H1 (cell line): ENCODE data around the gene PIAS4. TPM values are rescaled to one million over a fixed set of nuclear protein-coding genes. Genes with fewer than 3 reads are reported as not detected.

Source experiments
- CTCF ChIA-PET: fragments of 300-600 bp; sonication (Branson Sonifier 250); formaldehyde crosslinking; loops from one replicate; lab custom pipeline; 2021; ENCODE audit not compliant: partially characterized antibody; lab: Charles Lee
- POLR2A ChIA-PET: fragments of 300-600 bp; sonication (Branson Sonifier 250); formaldehyde crosslinking; loops from one replicate; lab custom pipeline; 2021; ENCODE audit warnings: inconsistent platforms; ENCODE audit not compliant: partially characterized antibody; lab: Charles Lee
- DNase-seq, 2 experiments: peaks; one replicate each; pipeline versions ENCODE4 v3.0.0 to v3.0.0-alpha.2; 2010 to 2022; ENCODE audit warnings: low spot score in 2 of 2, low read depth in 1 of 2, mixed read lengths in 1 of 2
- FAIRE-seq: peaks from 2 replicates; lab custom pipeline; 2011; peaks lifted over from hg19 to GRCh38; lab: Jason Lieb, UNC
- H2AFZ ChIP-seq: 2 replicates; pipeline ENCODE4 v1.8.1; 2012; ENCODE audit warnings: low read length, inconsistent platforms
- H2AK5ac ChIP-seq: 2 replicates; pipeline ENCODE4 v1.6.1; 2013; ENCODE audit warnings: low read depth, low read length
- H2BK120ac ChIP-seq: replicated peaks from 2 replicates; pipeline ENCODE3; 2013; ENCODE audit warnings: low read depth, low read length, inconsistent platforms
- H2BK12ac ChIP-seq: 2 replicates; pipeline ENCODE4 v1.6.1; 2013; ENCODE audit warnings: low read depth, low read length
- H2BK15ac ChIP-seq: 2 replicates; pipeline ENCODE4 v1.6.1; 2013; ENCODE audit warnings: low read length
- H2BK20ac ChIP-seq: 2 replicates; pipeline ENCODE4 v1.6.1; 2013; ENCODE audit warnings: low read length
- H2BK5ac ChIP-seq: 2 replicates; pipeline ENCODE4 v1.6.1; 2013; ENCODE audit warnings: low read depth, low read length
- H3K14ac ChIP-seq: 2 replicates; pipeline ENCODE4 v1.6.1; 2013; ENCODE audit warnings: inconsistent platforms; ENCODE audit not compliant: insufficient read length
- H3K18ac ChIP-seq: 2 replicates; pipeline ENCODE4 v1.6.1; 2013; ENCODE audit warnings: low read length; ENCODE audit errors: extremely low read depth
- H3K23ac ChIP-seq: 2 replicates; pipeline ENCODE4 v1.6.1; 2013; ENCODE audit warnings: inconsistent platforms; ENCODE audit not compliant: insufficient read length
- H3K23me2 ChIP-seq: 2 replicates; pipeline ENCODE4 v1.6.1; 2013; ENCODE audit warnings: low read depth, low read length
- H3K27ac ChIP-seq: 2 replicates; pipeline ENCODE4 v1.6.1; 2011; ENCODE audit warnings: low read depth, low read length, inconsistent platforms
- H3K27me3 ChIP-seq, 4 experiments: replicated peaks in 1 of 4; 1 replicate in 1 of 4; 2 replicates in 3 of 4; pipeline versions ENCODE4 v1.6.1 to v1.8.1; 2011 to 2013; ENCODE audit warnings: low read length in 3 of 4, mild to moderate bottlenecking in 3 of 4, inconsistent platforms in 2 of 4, mixed read lengths in 2 of 4, moderate library complexity in 1 of 4; ENCODE audit not compliant: control insufficient read depth in 3 of 4, insufficient read depth in 3 of 4; ENCODE audit errors: extremely low read depth in 1 of 4
- H3K36me3 ChIP-seq, 4 experiments: 2 replicates each; pipeline versions ENCODE4 v1.6.1 to v1.8.1; 2011 to 2013; ENCODE audit warnings: mild to moderate bottlenecking in 4 of 4, low read length in 3 of 4, moderate library complexity in 2 of 4, control low read depth in 1 of 4, inconsistent platforms in 1 of 4; ENCODE audit not compliant: insufficient read depth in 4 of 4, control insufficient read depth in 2 of 4
- H3K4ac ChIP-seq: replicated peaks from 2 replicates; pipeline ENCODE3; 2013; ENCODE audit warnings: low read length, low read depth, mixed read lengths, inconsistent platforms; ENCODE audit not compliant: insufficient read length
- H3K4me1 ChIP-seq, 4 experiments: replicated peaks in 1 of 4; 1 replicate in 1 of 4; 2 replicates in 3 of 4; pipeline versions ENCODE4 v1.6.1 to v1.8.1; 2011 to 2013; ENCODE audit warnings: low read length in 3 of 4, inconsistent platforms in 2 of 4, mixed read lengths in 1 of 4; ENCODE audit not compliant: insufficient read depth in 4 of 4, control insufficient read depth in 3 of 4
- H3K4me2 ChIP-seq, 2 experiments: 2 replicates each; pipeline versions ENCODE4 v1.6.1 to v1.8.1; 2011 to 2013; ENCODE audit warnings: low read depth in 2 of 2, low read length in 2 of 2, control low read depth in 1 of 2, inconsistent platforms in 1 of 2, mild to moderate bottlenecking in 1 of 2; ENCODE audit not compliant: insufficient read depth in 1 of 2
- H3K4me3 ChIP-seq, 4 experiments: fragments of 200-600, 300-600 bp in 1 of 4; sonication (generic), shearing (Covaris generic), sonication (Bioruptor Twin) in 1 of 4; 2 replicates each; pipeline versions ENCODE4 v1.5.1 to v1.8.1; 2011 to 2016; ENCODE audit warnings: low read length in 4 of 4, low read depth in 3 of 4, control low read depth in 2 of 4, inconsistent platforms in 2 of 4, mild to moderate bottlenecking in 2 of 4, mixed read lengths in 1 of 4, moderate library complexity in 1 of 4; ENCODE audit not compliant: insufficient read depth in 2 of 4; ENCODE audit errors: extremely low read depth in 1 of 4
- H3K56ac ChIP-seq: replicated peaks from 2 replicates; pipeline ENCODE3; 2013; ENCODE audit warnings: low read depth, mild to moderate bottlenecking, mixed read lengths, low read length, inconsistent platforms; ENCODE audit not compliant: insufficient read length
- H3K79me1 ChIP-seq: 2 replicates; pipeline ENCODE4 v1.6.1; 2013; ENCODE audit warnings: low read depth, low read length, control low read depth
- H3K79me2 ChIP-seq, 2 experiments: 2 replicates each; pipeline versions ENCODE4 v1.6.1 to v1.8.1; 2012 to 2013; ENCODE audit warnings: low read length in 2 of 2, mild to moderate bottlenecking in 2 of 2, inconsistent platforms in 1 of 2; ENCODE audit not compliant: insufficient read depth in 2 of 2, control insufficient read depth in 1 of 2
- H3K9ac ChIP-seq, 4 experiments: replicated peaks in 1 of 4; 1 replicate in 1 of 4; 2 replicates in 3 of 4; pipeline versions ENCODE4 v1.6.1 to v1.8.1; 2011 to 2013; ENCODE audit warnings: low read depth in 3 of 4, low read length in 3 of 4, control low read depth in 2 of 4, mild to moderate bottlenecking in 2 of 4, moderate library complexity in 2 of 4, inconsistent platforms in 1 of 4; ENCODE audit errors: extremely low read depth in 1 of 4
- H3K9me3 ChIP-seq, 2 experiments: 2 replicates each; pipeline versions ENCODE4 v1.6.1 to v1.8.1; 2012 to 2013; ENCODE audit warnings: mild to moderate bottlenecking in 2 of 2, moderate library complexity in 2 of 2, control low read depth in 1 of 2, inconsistent platforms in 1 of 2, low read depth in 1 of 2, low read length in 1 of 2, mixed read lengths in 1 of 2; ENCODE audit not compliant: insufficient read depth in 2 of 2
- H4K20me1 ChIP-seq, 2 experiments: replicated peaks in 1 of 2; 2 replicates each; pipeline versions ENCODE3 to v1.8.1; 2011 to 2013; ENCODE audit warnings: inconsistent platforms in 2 of 2, low read length in 2 of 2, mild to moderate bottlenecking in 1 of 2; ENCODE audit not compliant: insufficient read depth in 2 of 2, control insufficient read depth in 1 of 2
- H4K5ac ChIP-seq: 2 replicates; pipeline ENCODE4 v1.6.1; 2013; ENCODE audit warnings: low read length, low read depth, mixed read lengths, inconsistent platforms; ENCODE audit not compliant: insufficient read length
- H4K8ac ChIP-seq: 2 replicates; pipeline ENCODE4 v1.8.0; 2013; ENCODE audit warnings: mild to moderate bottlenecking, moderate library complexity, low read length, inconsistent platforms; ENCODE audit not compliant: insufficient read depth; ENCODE audit errors: extremely low read depth
- H4K91ac ChIP-seq: replicated peaks from 2 replicates; pipeline ENCODE3; 2013; ENCODE audit warnings: low read length, mixed read lengths, inconsistent platforms; ENCODE audit not compliant: insufficient read length
- BCL11A ChIP-seq, 2 experiments: IDR thresholded peaks; one replicate each; pipeline ENCODE4 v1.6.1; 2011; ENCODE audit warnings: low read depth in 2 of 2, low read length in 2 of 2, mild to moderate bottlenecking in 2 of 2
- CBX8 ChIP-seq: fragments of 300-800, 300-1000 bp; sonication (generic); IDR thresholded peaks from 2 replicates; pipeline ENCODE4 v1.7.1; 2016; ENCODE audit warnings: low read depth, low read length, borderline replicate concordance
- CHD1 ChIP-seq: IDR thresholded peaks from 2 replicates; pipeline ENCODE4 v1.6.1; 2012; ENCODE audit warnings: low read depth, low read length, improper control_type of control experiment
- RNF2 ChIP-seq: fragments of 200-900, 300-1000 bp; sonication (generic); IDR thresholded peaks from 2 replicates; pipeline ENCODE4 v1.7.1; 2016; ENCODE audit warnings: borderline replicate concordance, low read depth, mild to moderate bottlenecking, antibody characterized with exemption, low read length; ENCODE audit not compliant: poor library complexity, severe bottlenecking; ENCODE audit errors: missing control alignments
- SRF ChIP-seq: IDR thresholded peaks from 2 replicates; pipeline ENCODE4 v1.6.1; 2011; ENCODE audit warnings: mild to moderate bottlenecking, low read depth, low read length, moderate library complexity
- TEAD4 ChIP-seq: IDR thresholded peaks from 2 replicates; pipeline ENCODE4 v1.6.1; 2012; ENCODE audit warnings: low read depth, low read length, inconsistent platforms, mixed read lengths
- ZNF274 ChIP-seq: IDR thresholded peaks from 2 replicates; pipeline ENCODE4 v1.7.0; 2012; ENCODE audit warnings: low read length, borderline replicate concordance; ENCODE audit errors: extremely low read depth
- WGBS, 2 experiments: shearing (Covaris generic) in 1 of 2; methylation state at CpG; one replicate each; pipeline versions ENCODE4 v1.1.6 to v1.1.7; 2013 to 2015; ENCODE audit warnings: low lambda C conversion rate in 2 of 2, mixed read lengths in 2 of 2, inconsistent platforms in 1 of 2, low coverage in 1 of 2, missing lambda C conversion rate in 1 of 2; ENCODE audit not compliant: insufficient replicate concordance in 2 of 2, insufficient coverage in 1 of 2, insufficient read length in 1 of 2; ENCODE audit errors: extremely low coverage in 1 of 2, missing lambda C conversion rate in 1 of 2; 5-methylcytosine and 5-hydroxymethylcytosine counted together
- polyA plus RNA-seq, 7 experiments: library from polyadenylated mRNA; depleted of rRNA in 3 of 7; stranded (reverse) in 5 of 7; unstranded in 2 of 7; fragments of >200 nt in 5 of 7; fragments of 200-250 nt in 2 of 7; gene quantifications; 1 replicate in 5 of 7; 2 replicates in 1 of 7; 4 replicates in 1 of 7; pipeline versions ENCODE4 v1.2.1 to v1.2.3, GENCODE V29; 2011 to 2013; ENCODE audit warnings: missing spikeins in 2 of 7, mixed read lengths in 2 of 7
- total RNA-seq: library from RNA; stranded (reverse); fragmentation: NEBNext Ultra II Directional; extraction: Animal tissue kit (Norgen Biotek cat#: 25700); gene quantifications from 2 replicates; pipeline ENCODE4 v1.2.1, GENCODE V29; 2021
- TF ChIP-seq, protein P1 (sequence below): IDR thresholded peaks from 2 replicates; pipeline ENCODE4 v1.6.1; 2012; ENCODE audit warnings: low read length, inconsistent platforms
- TF ChIP-seq, protein P2 (sequence below): IDR thresholded peaks from 2 replicates; pipeline ENCODE4 v1.6.1; 2011; ENCODE audit warnings: low read depth, mild to moderate bottlenecking, low read length; ENCODE audit not compliant: insufficient read depth

PIAS4 gene
- total and polyA plus RNA-seq, 2 of the 8 experiments (the other 6 are each of a cell fraction or from before 2014, with no cell fraction given), result 30.2 to 51.4 TPM

DNA sequence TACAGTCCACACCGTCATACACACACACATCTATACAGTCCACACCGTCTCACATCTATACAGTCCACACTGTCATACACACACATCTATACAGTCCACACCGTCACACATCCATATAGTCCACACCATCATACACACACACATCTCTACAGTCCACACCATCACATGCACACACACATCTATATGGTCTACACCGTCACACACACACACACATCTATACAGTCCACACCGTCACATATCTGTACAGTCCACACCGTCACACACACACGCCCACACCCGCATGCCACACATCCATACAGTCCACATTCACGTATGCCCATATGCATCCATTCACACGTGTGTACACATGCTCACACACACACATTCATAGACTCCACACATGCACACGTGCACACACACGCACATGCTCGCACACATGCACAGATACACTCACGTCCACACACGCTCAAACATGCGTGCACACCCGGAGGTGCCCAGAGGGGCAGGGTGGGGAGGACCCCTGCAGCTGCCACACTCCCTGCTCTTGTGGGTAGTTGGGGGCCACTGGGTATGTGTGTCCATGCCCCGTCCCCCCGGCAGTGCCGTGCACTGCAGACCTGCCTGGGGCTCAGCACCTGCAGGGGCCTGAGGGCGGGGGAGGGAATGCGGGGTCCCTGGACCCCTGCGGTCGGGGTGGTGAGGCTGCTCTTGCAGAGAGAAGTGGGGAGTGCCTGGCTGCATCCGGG is 29.2 kb downstream of the PIAS4 start:
- POLR2A ChIA-PET, result interaction anchor here (1.6 kb wide), 1 partner anchor 10 kb away, joined by 5 read pairs; no protein-coding TSS in a partner anchor
- Histone ChIP-seq H4K20me1 (peaks cover 0 to 21% of the 10 kb centered on the region in 2 experiments), H4K8ac (no peak overlapping the region), H3K23ac (no peak overlapping the region), H2BK15ac (no peak overlapping the region), H3K4me3 (no peak overlapping the region), H3K27ac (no peak overlapping the region), H3K79me2 (no peaks in the 10 kb centered on the region), H3K56ac (no peak overlapping the region), H2AFZ (no peak overlapping the region), H3K9me3 (peaks cover 3 to 5% of the 10 kb centered on the region in 2 experiments; a peak in 1 of 4 replicates), H3K23me2 (peaks cover 9% of the 10 kb centered on the region; the same call in 1 of the 2 replicates), H3K79me1 (no peaks in the 10 kb centered on the region), H3K27me3 (no peaks in the 10 kb centered on the region), H2BK12ac (no peak overlapping the region; the same call in 1 of the 2 replicates), H4K91ac (peak overlapping the region; percentile 74), H3K4me2 (no peak overlapping the region), H3K14ac (no peak overlapping the region), H3K18ac (no peak overlapping the region), H2BK5ac (peak overlapping the region; percentile 47; the same call in 1 of the 2 replicates), H3K36me3 (peaks cover 0 to 47% (median 22%) of the 10 kb centered on the region in 4 experiments; a peak in 6 of 8 replicates), H2BK120ac (no peak overlapping the region), H2BK20ac (no peak overlapping the region), H4K5ac (no peak overlapping the region), H3K4me1 (no peaks in the 10 kb centered on the region), H3K4ac (peak overlapping the region; percentile 78), H2AK5ac (no peak overlapping the region), H3K9ac (no peak overlapping the region)
- FAIRE-seq (no peak), DNase-seq (no peak)
- 96% methylated on average over 20 of the region's 25 CpGs; no CpG with 5 or more reads in 1 of the 2 experiments for WGBS, 2 experiments
- CTCF ChIA-PET, result no interaction called here
- TF ChIP-seq CBX8 (no peak), BCL11A (IDR thresholded peaks at IDR 0.05; ENCODE audit: low read depth in 2 of 2, low read length in 2 of 2) (no peak), TEAD4 (no peak), CHD1 (no peak), ZNF274 (no peak), RNF2 (no peak), SRF (no peak)
- TF ChIP-seq, protein P1, sequence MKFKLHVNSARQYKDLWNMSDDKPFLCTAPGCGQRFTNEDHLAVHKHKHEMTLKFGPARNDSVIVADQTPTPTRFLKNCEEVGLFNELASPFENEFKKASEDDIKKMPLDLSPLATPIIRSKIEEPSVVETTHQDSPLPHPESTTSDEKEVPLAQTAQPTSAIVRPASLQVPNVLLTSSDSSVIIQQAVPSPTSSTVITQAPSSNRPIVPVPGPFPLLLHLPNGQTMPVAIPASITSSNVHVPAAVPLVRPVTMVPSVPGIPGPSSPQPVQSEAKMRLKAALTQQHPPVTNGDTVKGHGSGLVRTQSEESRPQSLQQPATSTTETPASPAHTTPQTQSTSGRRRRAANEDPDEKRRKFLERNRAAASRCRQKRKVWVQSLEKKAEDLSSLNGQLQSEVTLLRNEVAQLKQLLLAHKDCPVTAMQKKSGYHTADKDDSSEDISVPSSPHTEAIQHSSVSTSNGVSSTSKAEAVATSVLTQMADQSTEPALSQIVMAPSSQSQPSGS, result no peak
- TF ChIP-seq, protein P2, sequence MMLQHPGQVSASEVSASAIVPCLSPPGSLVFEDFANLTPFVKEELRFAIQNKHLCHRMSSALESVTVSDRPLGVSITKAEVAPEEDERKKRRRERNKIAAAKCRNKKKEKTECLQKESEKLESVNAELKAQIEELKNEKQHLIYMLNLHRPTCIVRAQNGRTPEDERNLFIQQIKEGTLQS, result no peak
